ENCODE measurements around the gene CD164.
"Not testable (repeated sequence)": the region's sequence is repeated elsewhere in the genome, so short reads cannot be mapped to it uniquely, and the experiment has no call there.

The CD164 gene

DNA sequence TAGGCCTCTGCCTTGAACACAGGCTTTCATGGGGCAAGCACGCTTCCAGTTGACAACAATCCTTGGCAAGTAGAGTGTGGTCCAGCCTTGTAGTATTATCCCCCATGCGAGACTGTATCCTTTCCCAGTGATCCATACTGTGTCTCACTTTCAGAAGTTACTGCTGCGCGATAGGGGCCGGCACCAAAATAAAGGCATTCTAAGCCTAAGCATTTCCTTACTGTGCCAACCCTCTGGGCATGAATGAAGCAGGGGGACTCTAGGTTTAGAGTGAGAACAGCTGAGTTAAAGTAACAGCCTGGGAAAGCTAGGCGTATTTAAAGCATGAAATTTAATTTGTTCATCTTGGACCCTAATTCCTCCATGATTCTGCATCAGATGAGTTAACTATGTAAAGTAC, 39.4 kb downstream of the CD164 start:
- no peak overlapping the region for H3K9ac ChIP-seq (ENCODE audit: low read length in 2 of 2)
- H3K27ac ChIP-seq (ENCODE audit: low read length), result no peak overlapping the region
- H3K9me3 ChIP-seq (ENCODE audit: control insufficient read depth in 2 of 2, low read length in 2 of 2), result no peaks in the 10 kb centered on the region
- H3K4me3 ChIP-seq (ENCODE audit: low read length in 2 of 2), result no peak overlapping the region
- no peaks in the 10 kb centered on the region for H3K4me1 ChIP-seq (ENCODE audit: control insufficient read depth, insufficient read depth, low read length)
- no peaks in the 10 kb centered on the region for H3K36me3 ChIP-seq (ENCODE audit: control insufficient read depth in 2 of 2, insufficient read depth in 2 of 2, low read length in 2 of 2)
- H3K27me3 ChIP-seq (ENCODE audit: control insufficient read depth in 1 of 2, insufficient read depth in 2 of 2, low read length in 2 of 2), result no peaks in the 10 kb centered on the region

GRCh38 chr6:109342506-109342905, 39.8 kb downstream of the CD164 start:
- Histone ChIP-seq H3K4me1 (ENCODE audit: control insufficient read depth, insufficient read depth, low read length) (no peaks in the 10 kb centered on the region), H3K27ac (ENCODE audit: low read length) (no peak overlapping the region), H3K4me3 (ENCODE audit: low read length in 2 of 2) (no peak overlapping the region), H3K36me3 (ENCODE audit: control insufficient read depth in 2 of 2, insufficient read depth in 2 of 2, low read length in 2 of 2) (no peaks in the 10 kb centered on the region), H3K27me3 (ENCODE audit: control insufficient read depth in 1 of 2, insufficient read depth in 2 of 2, low read length in 2 of 2) (no peaks in the 10 kb centered on the region), H3K9ac (ENCODE audit: low read length in 2 of 2) (no peak overlapping the region), H3K9me3 (ENCODE audit: control insufficient read depth in 2 of 2, low read length in 2 of 2) (no peaks in the 10 kb centered on the region)

GRCh38 chr6:109340811-109341210, 41.5 kb downstream of the CD164 start:
- Histone ChIP-seq H3K4me1 (ENCODE audit: control insufficient read depth, insufficient read depth, low read length) (peaks cover 11% of the 10 kb centered on the region), H3K9ac (ENCODE audit: low read length in 2 of 2) (no peak overlapping the region), H3K36me3 (ENCODE audit: control insufficient read depth in 2 of 2, insufficient read depth in 2 of 2, low read length in 2 of 2) (no peaks in the 10 kb centered on the region), H3K27ac (ENCODE audit: low read length) (no peak overlapping the region), H3K9me3 (ENCODE audit: control insufficient read depth in 2 of 2, low read length in 2 of 2) (no peaks in the 10 kb centered on the region), H3K4me3 (ENCODE audit: low read length in 2 of 2) (no peak overlapping the region), H3K27me3 (ENCODE audit: control insufficient read depth in 1 of 2, insufficient read depth in 2 of 2, low read length in 2 of 2) (no peaks in the 10 kb centered on the region)

DNA sequence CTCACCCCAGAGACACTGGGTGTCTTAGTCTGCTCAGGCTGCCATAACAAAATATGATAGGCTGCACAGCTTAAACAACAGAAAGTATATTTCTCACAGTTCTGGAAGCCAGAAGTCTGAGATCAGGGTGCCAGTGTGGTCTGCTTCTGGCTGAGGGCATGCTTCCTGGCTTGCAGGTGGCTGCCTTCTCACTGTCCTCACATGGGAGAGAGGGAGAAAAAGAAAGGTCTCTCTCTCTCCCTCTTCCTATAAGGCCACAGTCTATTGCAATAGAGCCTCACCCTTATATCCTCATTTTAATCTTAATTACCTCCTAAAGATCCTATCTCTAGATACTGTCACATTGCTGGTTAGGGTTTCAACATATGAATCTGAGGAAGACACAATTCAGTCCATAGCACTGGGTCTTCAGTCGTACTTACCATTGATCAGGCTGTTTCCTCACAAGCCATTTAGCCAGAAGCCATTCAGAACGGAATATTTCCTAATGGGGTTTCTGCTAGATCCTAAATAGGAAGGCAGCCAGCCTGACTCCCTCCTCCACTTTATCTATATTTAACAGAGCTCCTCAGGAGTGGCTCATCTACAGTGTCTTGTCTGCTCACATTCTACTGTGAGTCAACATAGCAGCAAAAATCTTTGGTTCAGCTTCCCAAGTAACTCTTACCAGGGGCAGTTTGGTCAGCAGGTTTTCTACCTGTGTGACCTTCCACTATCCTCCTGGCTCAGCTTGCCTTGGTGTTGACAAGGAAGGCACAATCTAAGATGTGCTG, 42.2 kb downstream of the CD164 start:
- no peak overlapping the region for H3K9ac ChIP-seq (ENCODE audit: low read length in 2 of 2)
- H3K27me3 ChIP-seq (ENCODE audit: control insufficient read depth in 1 of 2, insufficient read depth in 2 of 2, low read length in 2 of 2), result no peaks in the 10 kb centered on the region
- H3K27ac ChIP-seq (ENCODE audit: low read length), result no peak overlapping the region
- no peak overlapping the region for H3K4me3 ChIP-seq (ENCODE audit: low read length in 2 of 2)
- no peaks in the 10 kb centered on the region for H3K36me3 ChIP-seq (ENCODE audit: control insufficient read depth in 2 of 2, insufficient read depth in 2 of 2, low read length in 2 of 2)
- H3K9me3 ChIP-seq (ENCODE audit: control insufficient read depth in 2 of 2, low read length in 2 of 2), result no peaks in the 10 kb centered on the region
- H3K4me1 ChIP-seq (ENCODE audit: control insufficient read depth, insufficient read depth, low read length), result peaks cover 11% of the 10 kb centered on the region

GRCh38 chr6:109336221-109336961, 45.9 kb downstream of the CD164 start:
- no peak overlapping the region for H3K4me3 ChIP-seq (ENCODE audit: low read length in 2 of 2)
- peaks cover 11% of the 10 kb centered on the region for H3K4me1 ChIP-seq (ENCODE audit: control insufficient read depth, insufficient read depth, low read length)
- no peaks in the 10 kb centered on the region for H3K9me3 ChIP-seq (ENCODE audit: control insufficient read depth in 2 of 2, low read length in 2 of 2)
- no peaks in the 10 kb centered on the region for H3K36me3 ChIP-seq (ENCODE audit: control insufficient read depth in 2 of 2, insufficient read depth in 2 of 2, low read length in 2 of 2)
- no peak overlapping the region for H3K27ac ChIP-seq (ENCODE audit: low read length)
- no peaks in the 10 kb centered on the region for H3K27me3 ChIP-seq (ENCODE audit: control insufficient read depth in 1 of 2, insufficient read depth in 2 of 2, low read length in 2 of 2)
- H3K9ac ChIP-seq (ENCODE audit: low read length in 2 of 2), result no peak overlapping the region

DNA sequence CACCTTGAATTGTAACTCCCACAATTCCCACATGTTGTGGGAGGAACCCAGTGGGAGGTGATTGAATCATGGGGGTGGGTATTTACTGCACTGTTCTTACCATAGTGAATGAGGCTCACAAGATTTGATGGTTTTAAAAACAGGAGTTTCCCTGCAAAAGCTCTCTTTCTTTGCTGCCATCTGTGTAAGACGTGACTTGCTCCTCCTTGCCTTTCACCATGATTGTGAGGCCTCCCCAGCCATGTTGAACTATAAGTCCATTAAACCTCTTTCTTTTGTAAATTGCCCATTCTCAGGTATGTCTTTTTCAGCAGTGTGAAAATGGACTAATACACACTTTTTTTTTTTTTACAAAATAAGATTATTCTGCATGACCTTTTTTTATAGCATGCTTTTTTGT, 48.4 kb downstream of the CD164 start:
- H3K27ac ChIP-seq (ENCODE audit: low read length); H3K9me3 ChIP-seq (ENCODE audit: control insufficient read depth in 2 of 2, low read length in 2 of 2); H3K9ac ChIP-seq (ENCODE audit: low read length in 2 of 2); H3K36me3 ChIP-seq (ENCODE audit: control insufficient read depth in 2 of 2, insufficient read depth in 2 of 2, low read length in 2 of 2); H3K4me3 ChIP-seq (ENCODE audit: low read length in 2 of 2); H3K27me3 ChIP-seq (ENCODE audit: control insufficient read depth in 1 of 2, insufficient read depth in 2 of 2, low read length in 2 of 2): not testable (repeated sequence)
- H3K4me1 ChIP-seq (ENCODE audit: control insufficient read depth, insufficient read depth, low read length), result peaks cover 11% of the 10 kb centered on the region

DNA sequence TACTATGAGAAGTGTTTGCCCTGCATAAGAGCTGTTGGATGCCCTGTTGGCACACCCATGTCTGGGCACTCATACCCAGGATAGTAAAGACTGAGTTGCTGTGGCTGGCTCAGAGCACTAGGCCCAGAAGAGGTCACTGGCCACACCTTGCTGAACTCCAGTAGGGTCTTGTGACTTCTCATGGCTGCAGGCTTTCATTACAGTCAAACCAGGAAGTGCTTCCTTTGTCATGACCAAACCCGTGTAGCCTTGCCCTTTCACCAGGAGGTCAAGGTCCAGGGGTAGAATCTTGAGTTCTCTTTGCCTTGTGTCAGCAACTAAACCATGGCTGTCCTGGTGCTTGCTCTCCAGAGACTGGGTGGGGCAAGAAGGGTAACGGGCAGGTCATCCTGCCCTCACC, 49.5 kb downstream of the CD164 start:
- no peak overlapping the region for H3K4me3 ChIP-seq (ENCODE audit: low read length in 2 of 2)
- no peaks in the 10 kb centered on the region for H3K27me3 ChIP-seq (ENCODE audit: control insufficient read depth in 1 of 2, insufficient read depth in 2 of 2, low read length in 2 of 2)
- no peak overlapping the region for H3K27ac ChIP-seq (ENCODE audit: low read length)
- H3K36me3 ChIP-seq (ENCODE audit: control insufficient read depth in 2 of 2, insufficient read depth in 2 of 2, low read length in 2 of 2), result no peaks in the 10 kb centered on the region
- H3K9me3 ChIP-seq (ENCODE audit: control insufficient read depth in 2 of 2, low read length in 2 of 2), result no peaks in the 10 kb centered on the region
- H3K4me1 ChIP-seq (ENCODE audit: control insufficient read depth, insufficient read depth, low read length), result peaks cover 11% of the 10 kb centered on the region
- no peak overlapping the region for H3K9ac ChIP-seq (ENCODE audit: low read length in 2 of 2)

- Histone ChIP-seq H3K9me3 (ENCODE audit: control insufficient read depth in 2 of 2, low read length in 2 of 2) (no peaks in the 10 kb centered on the region), H3K27ac (ENCODE audit: low read length) (no peak overlapping the region), H3K4me1 (ENCODE audit: control insufficient read depth, insufficient read depth, low read length) (no peaks in the 10 kb centered on the region), H3K9ac (ENCODE audit: low read length in 2 of 2) (no peak overlapping the region), H3K4me3 (ENCODE audit: low read length in 2 of 2) (no peak overlapping the region), H3K36me3 (ENCODE audit: control insufficient read depth in 2 of 2, insufficient read depth in 2 of 2, low read length in 2 of 2) (no peaks in the 10 kb centered on the region), H3K27me3 (ENCODE audit: control insufficient read depth in 1 of 2, insufficient read depth in 2 of 2, low read length in 2 of 2) (no peaks in the 10 kb centered on the region)
These were observed 51.2 kb downstream of the CD164 start for GRCh38 chr6:109331081-109331480.

DNA sequence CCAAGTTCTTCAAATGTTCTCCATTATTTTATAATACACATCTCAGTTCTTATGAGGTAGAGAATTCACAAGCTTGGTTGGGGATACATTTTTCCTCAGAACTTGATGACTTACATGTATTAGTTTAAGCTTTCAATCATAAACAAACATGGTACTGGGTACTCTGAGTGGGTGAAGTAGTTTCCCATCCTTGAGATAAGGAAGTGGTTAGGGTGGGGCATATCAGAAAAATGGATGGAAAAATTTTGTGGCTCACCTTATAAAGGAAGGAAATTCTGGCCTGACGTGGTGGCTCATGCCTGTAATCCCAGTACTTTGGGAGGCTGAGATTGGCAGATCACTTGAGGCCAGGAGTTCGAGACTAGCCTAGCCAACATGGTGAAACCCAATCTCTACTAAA, 52.0 kb downstream of the CD164 start:
- H3K36me3 ChIP-seq (ENCODE audit: control insufficient read depth in 2 of 2, insufficient read depth in 2 of 2, low read length in 2 of 2), result no peaks in the 10 kb centered on the region
- H3K4me1 ChIP-seq (ENCODE audit: control insufficient read depth, insufficient read depth, low read length), result no peaks in the 10 kb centered on the region
- no peak overlapping the region for H3K27ac ChIP-seq (ENCODE audit: low read length)
- H3K27me3 ChIP-seq (ENCODE audit: control insufficient read depth in 1 of 2, insufficient read depth in 2 of 2, low read length in 2 of 2), result no peaks in the 10 kb centered on the region
- no peaks in the 10 kb centered on the region for H3K9me3 ChIP-seq (ENCODE audit: control insufficient read depth in 2 of 2, low read length in 2 of 2)
- H3K9ac ChIP-seq (ENCODE audit: low read length in 2 of 2), result no peak overlapping the region
- H3K4me3 ChIP-seq (ENCODE audit: low read length in 2 of 2), result no peak overlapping the region

- Histone ChIP-seq H3K27me3 (ENCODE audit: control insufficient read depth in 1 of 2, insufficient read depth in 2 of 2, low read length in 2 of 2) (no peaks in the 10 kb centered on the region), H3K36me3 (ENCODE audit: control insufficient read depth in 2 of 2, insufficient read depth in 2 of 2, low read length in 2 of 2) (no peaks in the 10 kb centered on the region), H3K4me3 (ENCODE audit: low read length in 2 of 2) (no peak overlapping the region), H3K9ac (ENCODE audit: low read length in 2 of 2) (no peak overlapping the region), H3K9me3 (ENCODE audit: control insufficient read depth in 2 of 2, low read length in 2 of 2) (no peaks in the 10 kb centered on the region), H3K27ac (ENCODE audit: low read length) (no peak overlapping the region), H3K4me1 (ENCODE audit: control insufficient read depth, insufficient read depth, low read length) (no peaks in the 10 kb centered on the region)
These were observed 53.6 kb downstream of the CD164 start for GRCh38 chr6:109328629-109329028.

GRCh38 chr6:109327959-109328358, 54.3 kb downstream of the CD164 start:
- Histone ChIP-seq H3K9me3 (ENCODE audit: control insufficient read depth in 2 of 2, low read length in 2 of 2) (no peaks in the 10 kb centered on the region), H3K4me3 (ENCODE audit: low read length in 2 of 2) (no peak overlapping the region), H3K4me1 (ENCODE audit: control insufficient read depth, insufficient read depth, low read length) (no peaks in the 10 kb centered on the region), H3K27me3 (ENCODE audit: control insufficient read depth in 1 of 2, insufficient read depth in 2 of 2, low read length in 2 of 2) (no peaks in the 10 kb centered on the region), H3K36me3 (ENCODE audit: control insufficient read depth in 2 of 2, insufficient read depth in 2 of 2, low read length in 2 of 2) (no peaks in the 10 kb centered on the region), H3K9ac (ENCODE audit: low read length in 2 of 2) (no peak overlapping the region), H3K27ac (ENCODE audit: low read length) (no peak overlapping the region)
